Right lobe of liver (tissue), 6 donors: ENCODE data around the gene CYB5RL. TPM values are rescaled to one million over a fixed set of nuclear protein-coding genes. Genes with fewer than 3 reads are reported as not detected.

Source experiments
- ATAC-seq, 4 donors: fragments of 200-7000 bp; cut with Tn5 transposase; one replicate each; pipeline ENCODE4 v1.9.1; 2020; ENCODE audit warnings: mild to moderate bottlenecking in 4 of 4, moderate library complexity in 4 of 4
- DNase-seq, 3 donors: peaks; one replicate each; pipeline ENCODE4 v3.0.0-alpha.2; 2020
- H3K27ac ChIP-seq, 3 donors: fragments of 200-600 bp; one replicate each; pipeline ENCODE4 v1.8.0; 2022
- H3K27me3 ChIP-seq, 2 donors: fragments of 200-600 bp; one replicate each; pipeline ENCODE4 v1.8.0; 2022
- H3K36me3 ChIP-seq, 4 donors: fragments of 200-600 bp; sonication (generic) in 1 of 4; one replicate each; pipeline versions ENCODE4 v1.5.1 to v1.8.0; 2017 to 2022; ENCODE audit warnings: control low read depth in 1 of 4
- H3K4me1 ChIP-seq, 4 donors: fragments of 200-600 bp; sonication (generic) in 1 of 4; one replicate each; pipeline versions ENCODE4 v1.5.1 to v1.8.0; 2017 to 2022; ENCODE audit warnings: control low read depth in 1 of 4
- H3K4me3 ChIP-seq, 3 donors: fragments of 200-600 bp; one replicate each; pipeline ENCODE4 v1.8.0; 2022
- H3K9me3 ChIP-seq, 4 donors: fragments of 200-600 bp; sonication (generic) in 1 of 4; one replicate each; pipeline versions ENCODE4 v1.5.1 to v1.8.0; 2017 to 2022; ENCODE audit warnings: control low read depth in 1 of 4
- POLR2A ChIP-seq: fragments of 450-650 bp; IDR thresholded peaks from one replicate; pipeline ENCODE4 v1.6.1; 2017; ENCODE audit warnings: antibody characterized with exemption, mild to moderate bottlenecking
- WGBS: methylation state at CpG from one replicate; pipeline ENCODE4 v1.1.6; 2018; ENCODE audit warnings: low coverage, low lambda C conversion rate; ENCODE audit not compliant: insufficient coverage; ENCODE audit errors: missing lambda C conversion rate; 5-methylcytosine and 5-hydroxymethylcytosine counted together
- intact Hi-C, 2 donors: fragments of 100-400 bp; cut with DNase I; formaldehyde crosslinking; loops; one replicate each; pipeline versions ENCODE4 v1.11.2 to v1.14.1; 2022
- total RNA-seq, 6 experiments: library from RNA; depleted of rRNA in 2 of 6; stranded (reverse); fragments of >200 nt in 2 of 6; fragmentation: NEBNext Ultra II Directional in 3 of 6; extraction: Animal tissue kit (Norgen Biotek cat#: 25700) in 3 of 6; gene quantifications; one replicate each; pipeline versions ENCODE4 v1.1.0 to v1.2.4, GENCODE V29; 2016 to 2023
- TF ChIP-seq, protein P1 (sequence below), 4 donors: fragments of 200-600 bp in 3 of 4; fragments of 450-650 bp in 1 of 4; IDR thresholded peaks; one replicate each; pipeline versions ENCODE4 v1.5.1 to v1.8.0; 2016 to 2022; ENCODE audit warnings: antibody characterized with exemption in 4 of 4, mild to moderate bottlenecking in 2 of 4
- donor health status: DM: no; HTN: yes; CAD: no.
- donor health status: DM: no; HTN: no; CAD: no.
- donor health status: DM: no; HTN: no; CAD: no.
- donor health status: DM: no; HTN: yes; CAD: no.
- donor health status: DM: no; HTN: yes; CAD: no.

Gene CYB5RL
- total RNA-seq, 6 experiments from 2014 or later = 2.5 to 4.6 (median 3.0) TPM

DNA sequence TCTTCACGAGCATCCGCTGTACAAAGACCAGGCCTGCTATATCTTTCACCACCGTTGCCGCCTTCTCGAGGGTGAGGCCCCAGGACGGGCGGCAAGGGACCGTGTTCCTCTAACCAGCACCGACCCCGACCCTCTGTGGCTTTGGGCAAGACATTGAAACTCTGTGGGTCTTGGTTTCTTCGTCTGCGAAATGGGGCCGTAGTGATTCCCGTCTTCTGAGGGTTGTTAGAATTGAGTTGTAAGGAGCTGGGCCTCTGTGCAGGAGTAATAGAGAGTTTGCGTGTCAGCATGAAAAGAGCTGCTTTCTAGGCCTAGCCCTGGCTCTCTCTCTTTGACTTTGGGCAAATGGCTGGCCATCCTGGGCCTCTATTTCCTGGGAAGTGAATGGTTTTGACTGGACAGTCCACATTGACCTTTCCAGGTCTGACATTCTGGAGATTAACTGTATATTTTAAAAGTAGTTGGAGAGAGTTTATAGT, 728 bp upstream of the CYB5RL start:
- H3K4me1 ChIP-seq = peaks cover 0 to 24% (median 8%) of the 10 kb centered on the region in 4 donors
- peak in 1 of 4 donors; percentile 3 for ATAC-seq
- WGBS = 0% methylated on average over 6 of the region's 15 CpGs
- DNase-seq = no peak
- peaks cover 0 to 11% (median 5%) of the 10 kb centered on the region in 4 donors for H3K36me3 ChIP-seq
- H3K27me3 ChIP-seq = no peaks in the 10 kb centered on the region
- intact Hi-C loops = no loop called here
- TF ChIP-seq POLR2A = no peak
- TF ChIP-seq, protein P1, sequence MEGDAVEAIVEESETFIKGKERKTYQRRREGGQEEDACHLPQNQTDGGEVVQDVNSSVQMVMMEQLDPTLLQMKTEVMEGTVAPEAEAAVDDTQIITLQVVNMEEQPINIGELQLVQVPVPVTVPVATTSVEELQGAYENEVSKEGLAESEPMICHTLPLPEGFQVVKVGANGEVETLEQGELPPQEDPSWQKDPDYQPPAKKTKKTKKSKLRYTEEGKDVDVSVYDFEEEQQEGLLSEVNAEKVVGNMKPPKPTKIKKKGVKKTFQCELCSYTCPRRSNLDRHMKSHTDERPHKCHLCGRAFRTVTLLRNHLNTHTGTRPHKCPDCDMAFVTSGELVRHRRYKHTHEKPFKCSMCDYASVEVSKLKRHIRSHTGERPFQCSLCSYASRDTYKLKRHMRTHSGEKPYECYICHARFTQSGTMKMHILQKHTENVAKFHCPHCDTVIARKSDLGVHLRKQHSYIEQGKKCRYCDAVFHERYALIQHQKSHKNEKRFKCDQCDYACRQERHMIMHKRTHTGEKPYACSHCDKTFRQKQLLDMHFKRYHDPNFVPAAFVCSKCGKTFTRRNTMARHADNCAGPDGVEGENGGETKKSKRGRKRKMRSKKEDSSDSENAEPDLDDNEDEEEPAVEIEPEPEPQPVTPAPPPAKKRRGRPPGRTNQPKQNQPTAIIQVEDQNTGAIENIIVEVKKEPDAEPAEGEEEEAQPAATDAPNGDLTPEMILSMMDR (IDR thresholded peaks at IDR 0.05) = no peak
- no peaks in the 10 kb centered on the region for H3K9me3 ChIP-seq
- peak overlapping the region; percentile 86 to 99 (median 97) for H3K4me3 ChIP-seq
- peak overlapping the region; percentile 67 to 85 (median 83) for H3K27ac ChIP-seq

DNA sequence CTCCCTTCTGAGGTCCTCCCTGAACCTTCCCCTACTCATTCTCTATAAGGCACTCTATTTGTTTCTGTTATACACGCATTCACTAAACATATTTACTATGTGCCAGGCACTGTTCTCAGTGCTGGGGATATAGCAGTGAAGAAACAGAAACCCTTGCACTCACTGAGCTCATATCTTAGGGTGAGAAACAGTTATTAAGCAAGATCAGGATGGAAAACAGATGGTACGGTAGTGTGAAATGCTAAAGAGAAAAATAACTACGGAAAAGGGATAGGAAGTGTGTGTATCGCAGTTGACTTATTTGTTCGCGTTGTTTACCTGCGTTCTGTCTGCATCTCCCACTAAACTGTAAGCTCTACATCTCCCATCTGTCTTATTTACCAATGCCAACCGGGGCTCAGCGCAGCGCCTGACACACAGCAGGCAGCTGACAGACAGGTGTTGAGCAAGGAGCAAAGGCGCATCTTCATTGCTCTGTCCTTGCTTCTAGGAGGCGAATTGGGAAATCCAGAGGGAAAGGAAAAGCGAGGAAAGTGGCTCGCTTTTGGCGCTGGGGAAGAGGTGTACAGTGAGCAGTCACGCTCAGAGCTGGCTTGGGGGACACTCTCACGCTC, 572 bp downstream of the CYB5RL start:
- no peaks in the 10 kb centered on the region for H3K27me3 ChIP-seq
- H3K4me1 ChIP-seq = peaks cover 0 to 21% (median 8%) of the 10 kb centered on the region in 4 donors
- DNase-seq (no peak), ATAC-seq (peak; percentile 31 to 38 (median 34))
- H3K36me3 ChIP-seq = peaks cover 0 to 12% (median under 1%) of the 10 kb centered on the region in 4 donors
- H3K27ac ChIP-seq = peak overlapping the region in 2 of 3 donors; percentile 67 to 85
- no peaks in the 10 kb centered on the region for H3K9me3 ChIP-seq
- TF ChIP-seq, protein P1 (IDR thresholded peaks at IDR 0.05) = no peak
- TF ChIP-seq POLR2A = no peak
- intact Hi-C loops = no loop called here
- 9% methylated on average over 17 of the region's 17 CpGs for WGBS
- peak overlapping the region; percentile 86 to 99 (median 97) for H3K4me3 ChIP-seq

DNA sequence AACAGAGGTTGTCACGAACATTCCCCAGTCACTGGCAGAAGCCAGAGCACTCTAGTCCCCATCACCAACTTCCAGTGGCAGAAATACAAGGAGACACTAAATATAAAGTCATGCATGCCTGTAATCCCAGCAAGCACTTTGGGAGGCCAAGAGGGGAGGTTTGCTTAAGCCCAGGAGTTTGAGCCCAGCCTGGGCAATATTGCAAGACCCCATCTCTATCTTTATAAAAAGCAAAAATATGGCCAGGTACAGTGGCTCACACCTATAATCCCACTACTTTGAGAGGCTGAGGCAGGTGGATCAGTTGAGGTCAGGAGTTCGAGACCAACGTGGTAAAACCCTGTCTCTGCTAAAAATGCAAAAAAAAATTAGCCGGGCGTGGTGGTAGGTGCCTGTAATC, 6.4 kb downstream of the CYB5RL start:
- TF ChIP-seq, protein P1 (IDR thresholded peaks at IDR 0.05) = no peak
- TF ChIP-seq POLR2A = no peak
- no peak overlapping the region for H3K27ac ChIP-seq
- no peak for ATAC-seq
- H3K9me3 ChIP-seq = no peaks in the 10 kb centered on the region
- no peaks in the 10 kb centered on the region for H3K4me1 ChIP-seq
- WGBS = 88% methylated on average over 5 of the region's 5 CpGs
- H3K27me3 ChIP-seq = no peaks in the 10 kb centered on the region
- peaks cover 0 to 12% (median under 1%) of the 10 kb centered on the region in 4 donors for H3K36me3 ChIP-seq
- intact Hi-C loops = no loop called here
- DNase-seq = no peak
- no peak overlapping the region for H3K4me3 ChIP-seq

DNA sequence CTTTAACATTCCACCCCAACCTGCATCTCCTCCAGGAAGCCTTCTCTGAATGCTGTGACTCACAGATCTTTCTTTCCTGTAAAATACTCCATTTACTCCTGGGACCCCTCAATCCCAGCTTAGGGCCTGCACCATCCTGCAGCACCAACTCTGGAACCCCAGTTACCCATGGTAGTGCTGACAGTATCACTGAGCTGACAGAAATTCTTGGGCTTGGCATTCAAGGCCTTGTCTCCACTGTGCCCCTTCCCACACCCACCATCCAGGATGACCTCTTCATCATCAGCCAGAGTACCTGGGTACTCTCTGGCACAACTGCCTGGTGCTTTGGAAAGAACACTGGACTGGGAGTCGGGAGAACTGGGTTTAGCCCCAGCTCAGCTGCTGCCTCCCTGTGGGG, 8.3 kb downstream of the CYB5RL start:
- Histone ChIP-seq H3K4me1 (no peaks in the 10 kb centered on the region), H3K27ac (no peak overlapping the region), H3K9me3 (no peaks in the 10 kb centered on the region), H3K4me3 (no peak overlapping the region), H3K27me3 (no peaks in the 10 kb centered on the region), H3K36me3 (peaks cover 0 to 12% (median under 1%) of the 10 kb centered on the region in 4 donors)
- intact Hi-C loops = no loop called here
- WGBS = 100% methylated on average over 1 of the region's 1 CpG
- TF ChIP-seq, protein P1 (IDR thresholded peaks at IDR 0.05) = no peak
- no peak for TF ChIP-seq POLR2A
- no peak for ATAC-seq
- no peak for DNase-seq
